IPS DF 4.7 (cell line): Measurements from ENCODE around the gene OSCP1.

Experiments
- DNase-seq: peaks from one replicate; pipeline ENCODE4 v3.0.0-alpha.2; 2013; ENCODE audit warnings: low spot score; ENCODE audit errors: extremely low read depth

Gene OSCP1

GRCh38 chr1:36447450-36447849, 2.8 kb downstream of the OSCP1 start:
- no peak for DNase-seq

DNA sequence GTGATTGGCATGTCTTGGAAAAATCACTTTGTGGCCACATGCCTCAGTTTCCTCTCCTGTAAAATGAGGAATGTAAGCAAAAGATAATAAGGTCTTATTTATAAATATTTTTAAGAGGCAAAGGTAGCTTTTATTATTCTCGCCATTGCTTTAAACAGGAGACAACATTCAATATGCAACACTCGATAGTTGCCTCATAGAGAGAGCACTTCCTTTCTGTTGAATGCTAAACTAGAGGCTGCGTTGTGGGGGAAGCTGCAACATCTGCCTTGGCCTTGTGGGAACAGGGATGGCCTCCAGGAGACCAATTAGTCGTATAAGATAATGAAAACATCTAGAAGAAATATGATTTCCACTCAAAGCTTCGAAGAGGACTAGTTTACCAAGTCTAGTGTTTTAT, 3.5 kb downstream of the OSCP1 start:
- no peak for DNase-seq

GRCh38 chr1:36446271-36446670, 4.0 kb downstream of the OSCP1 start:
- DNase-seq = no peak

GRCh38 chr1:36443297-36443696, 7.0 kb downstream of the OSCP1 start:
- DNase-seq = no peak

- DNase-seq = no peak
These were observed 7.9 kb downstream of the OSCP1 start for GRCh38 chr1:36442337-36442736.

DNA sequence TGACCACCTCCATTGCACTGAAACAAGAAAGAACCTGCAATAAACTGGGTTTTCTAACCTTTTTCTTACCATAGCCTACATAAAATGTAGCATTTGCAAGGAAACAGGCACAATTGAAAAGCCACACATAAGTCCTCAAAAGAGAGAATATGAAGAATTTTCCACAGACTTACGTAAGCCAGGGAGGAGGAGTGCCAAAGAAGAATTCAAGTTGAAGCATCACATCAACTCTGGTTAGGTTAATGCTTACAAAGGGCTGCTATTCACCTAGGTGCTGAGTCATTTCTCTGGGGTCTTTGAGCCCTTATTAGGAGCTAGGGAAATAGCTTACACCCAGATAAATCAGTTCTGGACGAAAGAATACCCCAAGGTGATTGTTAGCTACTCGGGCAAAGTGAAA, 9.6 kb downstream of the OSCP1 start:
- DNase-seq = no peak

- DNase-seq = no peak
These were observed 10.2 kb downstream of the OSCP1 start for GRCh38 chr1:36440044-36440443.

DNA sequence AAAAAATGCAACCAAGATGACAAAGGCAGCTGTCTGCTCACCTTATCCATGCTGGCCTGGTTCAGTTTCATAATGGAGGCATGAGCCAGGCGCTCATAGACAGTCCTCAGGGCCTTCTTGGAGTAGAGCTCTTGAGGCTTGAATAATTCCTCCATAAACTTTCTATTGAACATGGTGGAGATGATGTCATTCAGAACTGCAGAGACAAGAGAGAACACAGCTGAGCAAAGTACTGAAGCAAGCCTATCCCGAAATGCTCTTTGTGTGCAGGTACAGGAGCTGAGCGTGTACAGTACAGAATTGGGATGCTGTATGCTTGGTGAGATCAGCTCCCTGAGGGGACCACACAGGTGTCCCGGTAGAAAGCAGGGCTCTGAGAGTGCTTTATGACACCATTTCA, 11.5 kb downstream of the OSCP1 start:
- no peak for DNase-seq

- no peak for DNase-seq
These were observed 13.4 kb downstream of the OSCP1 start for GRCh38 chr1:36436821-36437220.

- DNase-seq = no peak
These were observed 17.1 kb downstream of the OSCP1 start for GRCh38 chr1:36433102-36433501.

GRCh38 chr1:36432616-36433015, 17.6 kb downstream of the OSCP1 start:
- no peak for DNase-seq

DNA sequence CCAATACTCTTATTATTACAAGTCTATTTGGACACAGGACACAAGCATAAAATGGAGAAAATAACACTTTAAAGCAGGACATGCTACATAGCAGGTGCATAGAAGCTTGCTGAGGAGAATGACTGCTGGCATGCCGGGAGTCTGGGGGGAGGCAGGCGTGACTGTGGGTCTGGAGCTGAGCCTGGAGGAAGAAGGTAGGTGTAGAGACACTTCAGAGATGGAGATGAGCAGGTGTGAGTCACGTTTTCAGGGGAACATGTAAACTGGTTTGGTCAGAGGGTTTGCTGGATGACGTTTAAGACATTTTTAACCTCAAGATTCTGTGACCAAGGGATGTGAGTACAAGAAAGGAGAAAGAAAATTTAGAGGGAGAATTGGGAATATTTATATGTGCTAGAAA, 24.5 kb downstream of the OSCP1 start:
- no peak for DNase-seq

- no peak for DNase-seq
These were observed 28.6 kb downstream of the OSCP1 start for GRCh38 chr1:36421649-36422048.

DNA sequence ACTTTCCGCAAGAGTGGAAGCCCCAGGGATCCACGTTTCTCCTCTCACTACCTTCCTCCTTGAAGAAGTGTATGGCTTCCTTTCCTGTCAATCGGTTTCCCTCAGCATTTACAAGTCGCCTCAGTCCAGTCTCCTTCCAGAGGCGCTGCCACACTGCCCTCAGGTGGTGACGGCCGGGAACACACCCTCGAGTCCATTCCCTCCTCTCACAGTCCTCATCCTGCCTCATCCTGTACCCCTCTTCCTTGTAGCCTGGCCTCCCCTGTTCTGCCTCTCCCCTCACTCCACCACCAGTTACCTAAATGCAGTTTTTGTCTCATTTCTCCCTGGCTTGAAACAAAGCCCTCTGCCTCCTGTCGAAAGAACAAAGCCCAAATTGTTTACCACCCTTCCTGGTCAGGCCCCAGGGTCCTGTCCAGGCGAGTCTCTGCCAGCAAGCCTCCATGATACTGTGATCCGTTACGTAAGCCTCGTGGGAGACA, 29.4 kb downstream of the OSCP1 start:
- no peak for DNase-seq

GRCh38 chr1:36420409-36420808, 29.8 kb downstream of the OSCP1 start:
- no peak for DNase-seq

DNA sequence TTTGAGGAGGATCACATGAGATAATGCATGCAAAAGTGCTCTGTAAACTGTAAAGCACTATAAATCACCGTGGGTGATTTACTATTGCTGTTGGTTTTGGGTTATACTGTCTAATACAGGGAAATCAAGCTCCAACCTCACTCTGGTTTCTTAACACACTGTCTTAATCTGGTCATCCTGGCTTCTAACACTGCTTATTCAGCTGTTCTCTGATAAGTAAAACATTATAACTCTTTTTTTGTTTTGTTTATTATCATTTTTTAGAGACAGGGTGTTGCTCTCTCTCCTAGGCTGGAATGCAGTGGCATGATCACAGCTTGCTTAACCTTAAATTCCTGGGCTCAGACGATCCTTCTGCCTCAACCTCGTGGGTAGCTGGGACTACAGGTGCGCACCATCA, 30.7 kb downstream of the OSCP1 start:
- no peak for DNase-seq

GRCh38 chr1:36419140-36419539, 31.1 kb downstream of the OSCP1 start:
- DNase-seq = no peak

GRCh38 chr1:36417931-36418330, 32.3 kb downstream of the OSCP1 start:
- no peak for DNase-seq

DNA sequence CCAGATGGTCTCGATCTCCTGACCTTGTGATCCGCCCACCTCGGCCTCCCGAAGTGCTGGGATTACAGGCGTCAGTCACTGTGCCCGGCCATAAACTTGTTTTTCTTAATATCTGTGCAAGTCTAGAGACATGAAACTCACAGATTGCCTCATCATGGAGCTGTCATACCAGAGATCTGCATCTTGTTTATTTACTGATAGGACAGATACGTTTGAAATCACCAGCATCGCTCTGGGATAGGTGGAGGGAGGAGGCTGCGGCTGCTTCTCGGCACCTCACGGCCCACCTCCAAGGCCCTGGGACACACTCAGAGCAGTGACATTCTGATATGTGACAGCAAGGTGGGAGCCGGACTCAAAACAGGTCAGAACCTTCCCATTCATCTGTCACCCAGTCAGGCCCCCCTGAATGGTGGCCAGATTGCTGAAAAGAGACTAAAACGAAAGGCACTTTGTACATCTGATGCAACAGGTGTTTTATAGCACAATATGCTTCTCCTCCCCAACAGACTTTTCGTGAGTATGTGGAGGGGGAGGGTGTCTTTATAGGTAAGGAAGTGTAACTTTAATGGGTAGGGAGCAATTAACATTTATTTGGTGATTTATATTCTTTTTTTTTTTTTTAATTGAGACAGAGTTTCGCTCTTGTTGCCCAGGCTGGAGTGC, 34.5 kb downstream of the OSCP1 start:
- no peak for DNase-seq

DNA sequence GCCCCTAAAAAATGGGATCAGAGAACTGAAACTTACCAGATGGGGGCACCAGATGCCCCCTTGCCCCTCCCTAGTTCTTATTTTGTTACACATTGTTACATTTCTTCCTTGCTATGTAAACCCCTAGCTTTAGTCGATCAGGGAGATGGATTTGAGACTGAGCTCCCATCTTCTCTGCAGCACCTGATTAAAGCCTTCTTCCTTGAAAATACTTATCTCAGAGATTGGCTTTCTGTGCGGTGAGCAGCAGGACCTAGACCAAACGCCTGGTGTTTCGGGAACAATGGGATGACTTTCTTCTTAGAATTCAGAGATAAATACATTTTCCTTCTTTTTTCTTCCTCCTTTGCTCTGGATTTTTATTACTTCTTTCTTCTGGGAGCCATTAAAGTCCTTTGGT, 35.9 kb downstream of the OSCP1 start:
- no peak for DNase-seq

- DNase-seq = no peak
These were observed 38.3 kb downstream of the OSCP1 start for GRCh38 chr1:36411674-36412648.

- no peak for DNase-seq
These were observed 41.8 kb downstream of the OSCP1 start for GRCh38 chr1:36408479-36408878.

GRCh38 chr1:36406440-36406839, 43.8 kb downstream of the OSCP1 start:
- DNase-seq = no peak
